Small intestine (tissue), 7 donors: Measurements from ENCODE around the gene IDUA. TPM values are rescaled to one million over a fixed set of nuclear protein-coding genes. Genes with fewer than 3 reads are reported as not detected.
A peak's percentile ranks its signal among the peaks of the same experiment; 100 is the strongest.

Source experiments
- DNase-seq, 2 donors: peaks; one replicate each; pipeline versions ENCODE4 v3.0.0 to v3.0.0-alpha.2; 2013
- FAIRE-seq: peaks from 2 replicates; lab custom pipeline; 2012; peaks lifted over from hg19 to GRCh38; lab: Jason Lieb, UNC
- H3K27ac ChIP-seq, 3 donors: one replicate each; pipeline ENCODE4 v1.5.1; 2013; ENCODE audit warnings: low read length in 2 of 3, mild to moderate bottlenecking in 2 of 3, control low read depth in 1 of 3, inconsistent platforms in 1 of 3, low read depth in 1 of 3, moderate library complexity in 1 of 3
- H3K27me3 ChIP-seq, 3 donors: one replicate each; pipeline ENCODE4 v1.6.1; 2013; ENCODE audit warnings: low read length in 3 of 3, inconsistent platforms in 1 of 3; ENCODE audit not compliant: control insufficient read depth in 3 of 3, insufficient read depth in 3 of 3
- H3K36me3 ChIP-seq, 3 donors: one replicate each; pipeline ENCODE4 v1.6.1; 2013; ENCODE audit warnings: low read length in 3 of 3, inconsistent platforms in 1 of 3, low read depth in 1 of 3, mild to moderate bottlenecking in 1 of 3, moderate library complexity in 1 of 3; ENCODE audit not compliant: control insufficient read depth in 3 of 3, insufficient read depth in 2 of 3
- H3K4me1 ChIP-seq, 3 donors: one replicate each; pipeline ENCODE4 v1.6.1; 2013; ENCODE audit warnings: low read length in 2 of 3, inconsistent platforms in 1 of 3, low read depth in 1 of 3, mild to moderate bottlenecking in 1 of 3, moderate library complexity in 1 of 3; ENCODE audit not compliant: control insufficient read depth in 3 of 3, insufficient read depth in 2 of 3
- H3K4me3 ChIP-seq, 3 donors: one replicate each; pipeline ENCODE4 v1.5.1; 2013; ENCODE audit warnings: low read length in 3 of 3, control low read depth in 1 of 3, inconsistent platforms in 1 of 3, low read depth in 1 of 3, mild to moderate bottlenecking in 1 of 3, moderate library complexity in 1 of 3
- H3K9me3 ChIP-seq, 2 donors: one replicate each; pipeline ENCODE4 v1.6.1; 2013; ENCODE audit warnings: low read depth in 1 of 2, low read length in 1 of 2; ENCODE audit not compliant: control insufficient read depth in 2 of 2, insufficient read depth in 1 of 2
- WGBS, 3 donors: extraction: QIAGEN DNeasy Blood & Tissue Kit; methylation state at CpG; one replicate each; pipeline ENCODE4 v1.1.7; 2013; 5-methylcytosine and 5-hydroxymethylcytosine counted together
- polyA plus RNA-seq, 4 donors: library from polyadenylated mRNA; stranded (reverse) in 3 of 4; unstranded in 1 of 4; fragments of 200-250 nt in 3 of 4; fragments of 120-200 nt in 1 of 4; gene quantifications; one replicate each; pipeline versions ENCODE4 v1.2.1 to v1.2.3, GENCODE V29; 2013
- donor health status: healthy with polysubstance abuse.
- donor health status: control.
- donor health status: control.
- donor health status: Bipolar disorder and iron deficiency.
- donor health status: healthy.

IDUA gene
- polyA plus RNA-seq, 4 donors = 10.8 to 20.9 (median 13.1) TPM

GRCh38 chr4:958696-959337 lies 28.0 kb upstream of the IDUA start:
- Histone ChIP-seq H3K9me3 (no peaks in the 10 kb centered on the region), H3K27ac (no peak overlapping the region), H3K36me3 (peaks cover 5 to 81% (median 19%) of the 10 kb centered on the region in 3 donors), H3K4me1 (no peaks in the 10 kb centered on the region), H3K4me3 (no peak overlapping the region), H3K27me3 (no peaks in the 10 kb centered on the region)
- WGBS, 3 donors = 77 to 81% (median 78%) methylated on average over 17 of the region's 17 CpGs
- FAIRE-seq (no peak), DNase-seq (no peak)

GRCh38 chr4:959338-960139 lies 27.3 kb upstream of the IDUA start:
- WGBS, 3 donors = 83% methylated on average over 23 to 24 of the region's 24 CpGs
- peaks cover 4 to 84% (median 19%) of the 10 kb centered on the region in 3 donors for H3K36me3 ChIP-seq
- FAIRE-seq (no peak), DNase-seq (no peak)
- H3K27ac ChIP-seq = no peak overlapping the region
- H3K27me3 ChIP-seq = no peaks in the 10 kb centered on the region
- no peaks in the 10 kb centered on the region for H3K9me3 ChIP-seq
- H3K4me1 ChIP-seq = no peaks in the 10 kb centered on the region
- no peak overlapping the region for H3K4me3 ChIP-seq

- DNase-seq (no peak), FAIRE-seq (no peak)
- Histone ChIP-seq H3K36me3 (peaks cover 3 to 87% (median 19%) of the 10 kb centered on the region in 3 donors), H3K9me3 (no peaks in the 10 kb centered on the region), H3K4me3 (no peak overlapping the region), H3K27me3 (no peaks in the 10 kb centered on the region), H3K4me1 (no peaks in the 10 kb centered on the region), H3K27ac (no peak overlapping the region)
- WGBS, 3 donors = 85 to 88% (median 87%) methylated on average over 15 to 16 of the region's 16 CpGs
Observed at GRCh38 chr4:960140-960635, 26.7 kb upstream of the IDUA start.

GRCh38 chr4:960636-961350 lies 26.1 kb upstream of the IDUA start:
- no peak for DNase-seq
- Histone ChIP-seq H3K4me3 (no peak overlapping the region), H3K36me3 (peaks cover 4 to 87% (median 24%) of the 10 kb centered on the region in 3 donors), H3K4me1 (no peaks in the 10 kb centered on the region), H3K27me3 (no peaks in the 10 kb centered on the region), H3K27ac (no peak overlapping the region), H3K9me3 (no peaks in the 10 kb centered on the region)
- 92 to 95% (median 94%) methylated on average over 30 to 35 of the region's 35 CpGs for WGBS, 3 donors
- no peak for FAIRE-seq

- peaks cover 11 to 92% (median 27%) of the 10 kb centered on the region in 3 donors for H3K36me3 ChIP-seq
Observed at GRCh38 chr4:961351-962230, 25.3 kb upstream of the IDUA start.

GRCh38 chr4:962231-963208 lies 24.3 kb upstream of the IDUA start:
- Histone ChIP-seq H3K9me3 (no peaks in the 10 kb centered on the region), H3K27me3 (no peaks in the 10 kb centered on the region), H3K4me1 (no peaks in the 10 kb centered on the region), H3K4me3 (no peak overlapping the region), H3K36me3 (peaks cover 11 to 93% (median 27%) of the 10 kb centered on the region in 3 donors), H3K27ac (no peak overlapping the region)
- FAIRE-seq (no peak), DNase-seq (no peak)
- 90 to 93% (median 91%) methylated on average over 47 to 54 of the region's 54 CpGs for WGBS, 3 donors

More at GRCh38 chr4:961351-962230, 25.3 kb upstream of the IDUA start:
- no peaks in the 10 kb centered on the region for H3K4me1 ChIP-seq
- H3K27ac ChIP-seq = no peak overlapping the region
- FAIRE-seq = no peak
- peak in 1 of 2 donors; percentile 38 for DNase-seq
- no peak overlapping the region for H3K4me3 ChIP-seq
- no peaks in the 10 kb centered on the region for H3K27me3 ChIP-seq
- H3K9me3 ChIP-seq = no peaks in the 10 kb centered on the region
- 78 to 90% (median 88%) methylated on average over 40 to 52 of the region's 52 CpGs for WGBS, 3 donors
